GM21619 (cell line): ENCODE measurements around the gene TRAPPC12.
A peak's percentile ranks its signal among the peaks of the same experiment; 100 is the strongest.
"Not testable (repeated sequence)": the region's sequence is repeated elsewhere in the genome, so short reads cannot be mapped to it uniquely, and the experiment has no call there.

ENCODE experiments used
- ATAC-seq: cut with Tn5 transposase; IDR thresholded peaks from one replicate; pipeline ENCODE4 v1.9.1; 2021; ENCODE audit not compliant: unreplicated experiment

Gene TRAPPC12

GRCh38 chr2:3451926-3452671 lies 72.6 kb downstream of the TRAPPC12 start:
- no peak for ATAC-seq

- ATAC-seq: no peak
These were observed 73.9 kb downstream of the TRAPPC12 start for GRCh38 chr2:3453190-3453999.

DNA sequence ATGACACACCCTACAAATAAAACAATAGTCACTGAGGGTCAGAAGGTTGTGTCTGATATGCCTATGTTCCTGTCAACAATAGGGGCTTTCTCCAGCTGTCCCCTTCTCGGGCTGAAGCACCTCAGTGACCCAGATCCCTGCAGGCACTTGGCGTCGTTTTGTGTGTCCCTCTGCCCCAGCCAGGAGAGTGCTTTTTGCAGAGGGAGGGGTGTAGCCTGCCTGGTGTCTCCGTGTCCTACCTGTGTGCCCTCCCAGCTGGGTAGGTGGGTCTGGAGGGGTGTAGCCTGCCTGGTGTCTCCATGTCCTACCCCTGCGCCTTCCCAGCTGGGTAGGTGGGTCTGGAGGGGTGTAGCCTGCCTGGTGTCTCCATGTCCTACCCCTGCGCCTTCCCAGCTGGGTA lies 74.5 kb downstream of the TRAPPC12 start:
- not testable (repeated sequence) for ATAC-seq

DNA sequence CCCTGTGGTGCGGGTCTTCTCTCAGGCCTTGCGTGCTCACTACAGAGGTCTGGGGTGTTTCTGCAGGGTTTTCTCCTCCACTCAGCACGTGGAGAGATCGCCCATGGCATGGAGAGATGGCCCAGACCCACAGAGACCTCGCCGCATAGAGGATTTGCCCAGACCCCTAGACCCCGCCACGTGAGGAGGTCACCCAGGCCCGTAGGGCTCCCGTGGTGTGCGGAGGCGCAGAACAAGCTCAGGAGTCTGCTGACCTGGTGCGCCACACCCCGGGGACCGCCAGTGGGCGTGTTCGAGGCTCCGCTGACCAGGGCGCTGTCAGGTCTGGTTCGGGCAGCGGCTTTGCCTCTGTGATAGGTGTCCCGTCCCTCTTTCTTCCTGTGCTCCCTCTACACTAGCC lies 75.3 kb downstream of the TRAPPC12 start:
- ATAC-seq: no peak

GRCh38 chr2:3456125-3456524 lies 76.6 kb downstream of the TRAPPC12 start:
- ATAC-seq: no peak

DNA sequence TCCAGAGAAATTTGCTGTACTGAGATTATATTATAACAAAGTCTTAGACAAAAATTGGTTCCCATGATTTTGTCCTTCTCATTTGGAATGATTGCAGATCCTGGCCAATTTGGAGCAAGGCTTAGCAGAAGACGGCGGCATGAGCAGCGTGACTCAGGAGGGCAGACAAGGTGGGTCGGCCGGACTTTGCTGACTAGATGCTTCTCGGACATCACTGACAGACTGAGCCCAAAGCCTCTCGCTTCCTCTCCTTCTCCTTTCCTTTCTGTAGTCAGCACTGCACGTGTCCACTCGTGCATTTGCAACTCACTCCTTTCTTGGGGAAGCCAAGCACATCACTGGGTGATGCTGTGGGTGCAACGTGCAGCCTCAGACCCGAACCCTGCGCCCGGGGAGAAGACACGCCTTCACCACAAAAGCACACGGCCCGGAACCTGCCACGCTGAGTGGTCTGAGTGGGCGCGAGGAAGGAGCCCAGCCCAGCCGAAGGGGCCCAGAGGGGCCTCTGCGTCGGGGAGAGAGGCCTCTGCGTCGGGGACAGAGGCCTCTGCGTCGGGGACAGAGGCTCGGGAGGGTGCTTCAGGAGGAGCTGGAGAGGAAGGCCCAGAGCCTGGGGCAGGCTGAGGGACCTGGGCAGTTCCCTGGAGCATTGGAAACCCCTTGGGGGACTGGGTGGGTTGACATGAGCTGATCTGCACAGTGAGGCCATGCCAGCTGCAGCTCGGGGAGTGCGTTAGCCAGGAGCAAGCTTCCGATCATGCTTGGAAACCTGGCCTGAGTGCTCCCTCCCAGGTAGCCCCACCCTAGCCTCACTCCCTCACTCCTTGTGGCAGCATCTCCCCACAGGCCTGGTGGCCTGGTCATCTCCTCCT lies 78.3 kb downstream of the TRAPPC12 start:
- ATAC-seq: no peak

DNA sequence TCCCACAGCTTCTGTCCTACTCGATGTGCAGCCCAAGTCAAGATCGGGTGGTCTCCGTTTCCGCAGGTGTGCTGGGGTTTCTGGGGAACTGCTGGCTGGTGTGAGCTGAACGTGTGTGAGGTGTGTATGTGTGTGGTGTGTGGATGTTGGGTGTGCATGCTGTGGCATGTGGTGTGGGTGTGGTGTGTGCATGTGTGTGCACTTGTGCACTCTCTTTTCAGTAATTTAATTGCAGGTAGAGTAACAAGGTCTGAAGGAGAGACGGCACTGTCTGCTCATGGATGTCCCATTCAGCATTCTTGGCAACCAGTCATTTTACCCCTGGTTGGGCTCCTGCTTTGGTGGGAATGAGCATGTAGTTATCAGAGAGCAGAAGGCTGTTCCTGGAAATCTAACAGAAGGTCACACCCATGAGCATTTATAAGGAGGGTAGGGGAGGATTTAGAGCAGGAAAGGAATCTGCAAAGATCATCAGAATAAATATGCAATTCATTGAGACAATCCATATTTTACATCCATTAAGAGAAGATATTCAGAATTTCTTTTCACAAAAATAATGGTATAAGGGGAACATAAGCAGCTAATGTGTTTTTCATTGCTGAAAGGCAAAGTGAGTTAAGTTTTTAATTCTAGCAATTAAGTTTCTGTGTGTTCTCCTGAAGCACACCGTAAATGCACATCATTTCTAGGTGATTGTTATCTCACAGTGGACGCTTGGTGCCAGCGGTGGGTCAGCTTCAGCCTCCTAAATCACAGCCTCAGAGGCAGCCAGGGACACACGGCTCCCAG lies 79.1 kb downstream of the TRAPPC12 start:
- no peak for ATAC-seq

- ATAC-seq: no peak
These were observed 79.9 kb downstream of the TRAPPC12 start for GRCh38 chr2:3459185-3460015.

GRCh38 chr2:3460156-3460555 lies 80.7 kb downstream of the TRAPPC12 start:
- no peak for ATAC-seq

DNA sequence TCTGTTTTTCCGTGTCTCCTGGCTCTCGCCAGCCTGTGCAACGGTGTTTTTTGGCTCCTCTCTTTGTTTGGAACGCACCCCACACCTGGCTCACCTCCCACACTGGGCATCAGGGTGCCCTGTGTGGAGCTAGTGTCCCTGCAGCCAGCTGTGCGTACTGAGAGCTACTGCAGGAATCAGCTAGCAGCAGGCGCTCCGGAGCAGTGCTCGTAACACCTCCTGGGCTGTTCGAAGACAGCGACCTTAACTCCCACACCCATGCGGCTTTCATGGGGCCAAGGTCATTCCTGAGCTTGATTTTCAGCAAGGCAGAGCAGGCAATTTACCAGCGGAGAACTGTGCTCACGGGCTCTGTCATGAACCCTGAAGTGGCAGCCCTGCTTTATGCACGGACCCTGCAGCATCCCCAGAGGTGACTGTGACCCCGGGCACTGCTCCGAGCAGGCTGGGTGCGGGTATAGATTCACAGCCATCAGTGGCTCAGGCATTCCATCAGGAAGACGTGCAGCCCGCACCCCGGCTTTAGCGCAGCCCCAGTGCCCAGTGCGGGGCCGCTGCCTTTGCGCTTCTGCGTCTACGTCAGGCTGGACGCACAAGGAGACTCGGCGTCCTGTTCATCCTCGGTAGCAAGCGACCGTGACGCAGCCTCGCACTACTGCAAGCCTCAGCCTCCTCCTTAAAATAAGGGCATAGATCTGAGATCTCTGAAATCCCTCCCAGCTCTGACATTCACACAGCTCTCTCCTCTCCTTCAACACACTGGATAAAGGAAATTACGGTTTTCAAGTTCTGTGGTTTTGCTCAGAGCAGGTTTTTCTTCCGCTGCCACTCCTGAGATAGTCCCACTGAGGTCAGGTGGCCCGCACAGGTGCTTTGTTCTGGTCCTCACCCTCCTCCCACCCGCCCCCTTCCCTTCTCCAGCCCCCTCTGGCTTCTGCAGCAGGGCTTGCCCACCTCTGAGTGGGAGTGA lies 81.6 kb downstream of the TRAPPC12 start:
- ATAC-seq: no peak

GRCh38 chr2:3461801-3462492 lies 82.5 kb downstream of the TRAPPC12 start:
- ATAC-seq: peak; percentile 80

GRCh38 chr2:3462493-3463104 lies 83.1 kb downstream of the TRAPPC12 start:
- no peak for ATAC-seq

GRCh38 chr2:3463186-3463835 lies 83.8 kb downstream of the TRAPPC12 start:
- ATAC-seq: no peak

DNA sequence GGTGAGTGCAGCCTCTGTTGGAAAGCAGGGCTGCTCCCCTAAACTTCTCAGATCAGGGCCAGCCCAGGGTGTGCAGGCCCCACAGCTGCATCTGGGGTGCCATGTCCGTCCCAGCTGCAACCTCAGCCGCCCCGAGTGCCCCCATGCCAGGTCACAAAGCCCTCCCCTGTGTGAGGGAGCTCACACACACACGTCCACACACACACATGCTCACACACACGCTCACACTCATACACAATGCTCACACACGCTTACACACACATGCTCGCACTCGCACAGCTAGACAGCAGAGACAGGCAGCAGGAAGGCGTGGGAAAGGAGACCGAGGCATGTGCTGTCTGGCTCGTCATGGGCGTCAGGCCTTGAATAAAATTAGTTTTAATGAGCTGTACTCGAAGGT lies 84.5 kb downstream of the TRAPPC12 start:
- ATAC-seq: no peak

- ATAC-seq: no peak
These were observed 85.0 kb downstream of the TRAPPC12 start for GRCh38 chr2:3464401-3465005.

DNA sequence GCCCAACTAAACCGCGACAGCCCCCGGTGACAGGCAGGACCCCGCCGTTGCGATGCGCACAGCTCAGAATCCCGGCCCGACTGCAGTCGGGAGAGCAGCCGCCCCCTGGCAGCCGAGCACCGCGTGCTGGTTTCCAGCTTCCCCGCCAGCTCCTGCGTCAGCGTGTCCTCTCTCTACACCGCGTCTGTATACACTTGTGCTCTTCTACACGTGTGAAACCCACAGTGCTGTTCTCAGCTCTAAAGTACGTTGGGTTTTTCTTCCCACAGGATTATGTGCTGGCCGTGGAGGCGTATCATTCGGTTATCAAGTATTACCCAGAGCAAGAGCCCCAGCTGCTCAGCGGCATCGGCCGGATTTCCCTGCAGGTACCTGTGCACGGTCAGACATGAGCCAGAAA lies 85.8 kb downstream of the TRAPPC12 start:
- ATAC-seq: no peak
